Keratinocyte (primary cell): ENCODE measurements around the gene FBN1.

ENCODE experiments used
- CTCF ChIP-seq, 3 experiments: IDR thresholded peaks in 1 of 3; conservative IDR thresholded peaks in 1 of 3; optimal IDR thresholded peaks in 1 of 3; 2 replicates in 2 of 3; 3 replicates in 1 of 3; pipeline versions ENCODE3 to v1.5.1; 2011; ENCODE audit warnings: low read length in 3 of 3, mild to moderate bottlenecking in 3 of 3, moderate library complexity in 2 of 3, control low read depth in 1 of 3, inconsistent platforms in 1 of 3; ENCODE audit not compliant: insufficient read depth in 2 of 3; ENCODE audit errors: extremely low read depth in 1 of 3
- EZH2 ChIP-seq: IDR thresholded peaks from one replicate; pipeline ENCODE4 v1.6.1; 2012; ENCODE audit warnings: inconsistent platforms, mild to moderate bottlenecking, low read length, moderate library complexity

- TF ChIP-seq EZH2 = no peak
- no peak for TF ChIP-seq CTCF (optimal IDR thresholded peaks at IDR 0.05 in 1 of 3, IDR thresholded peaks at IDR 0.05 in 1 of 3, conservative IDR thresholded peaks at IDR 0.05 in 1 of 3; ENCODE audit: extremely low read depth in 1 of 3, insufficient read depth in 2 of 3, low read length in 3 of 3)
Measured at GRCh38 chr15:48565560-48566482, 79.7 kb downstream of the FBN1 start.
